Activated T-cell treated with anti-CD3 and anti-CD28 coated beads for 24 hours (primary cell): Measurements from ENCODE around the gene AIRE.
A peak's percentile ranks its signal among the peaks of the same experiment; 100 is the strongest.
"Not testable (repeated sequence)": the region's sequence is repeated elsewhere in the genome, so short reads cannot be mapped to it uniquely, and the experiment has no call there.

Experiments used
- DNase-seq: peaks from one replicate; pipeline ENCODE4 v3.0.0-alpha.2; 2020; ENCODE audit warnings: low read depth

AIRE gene

DNA sequence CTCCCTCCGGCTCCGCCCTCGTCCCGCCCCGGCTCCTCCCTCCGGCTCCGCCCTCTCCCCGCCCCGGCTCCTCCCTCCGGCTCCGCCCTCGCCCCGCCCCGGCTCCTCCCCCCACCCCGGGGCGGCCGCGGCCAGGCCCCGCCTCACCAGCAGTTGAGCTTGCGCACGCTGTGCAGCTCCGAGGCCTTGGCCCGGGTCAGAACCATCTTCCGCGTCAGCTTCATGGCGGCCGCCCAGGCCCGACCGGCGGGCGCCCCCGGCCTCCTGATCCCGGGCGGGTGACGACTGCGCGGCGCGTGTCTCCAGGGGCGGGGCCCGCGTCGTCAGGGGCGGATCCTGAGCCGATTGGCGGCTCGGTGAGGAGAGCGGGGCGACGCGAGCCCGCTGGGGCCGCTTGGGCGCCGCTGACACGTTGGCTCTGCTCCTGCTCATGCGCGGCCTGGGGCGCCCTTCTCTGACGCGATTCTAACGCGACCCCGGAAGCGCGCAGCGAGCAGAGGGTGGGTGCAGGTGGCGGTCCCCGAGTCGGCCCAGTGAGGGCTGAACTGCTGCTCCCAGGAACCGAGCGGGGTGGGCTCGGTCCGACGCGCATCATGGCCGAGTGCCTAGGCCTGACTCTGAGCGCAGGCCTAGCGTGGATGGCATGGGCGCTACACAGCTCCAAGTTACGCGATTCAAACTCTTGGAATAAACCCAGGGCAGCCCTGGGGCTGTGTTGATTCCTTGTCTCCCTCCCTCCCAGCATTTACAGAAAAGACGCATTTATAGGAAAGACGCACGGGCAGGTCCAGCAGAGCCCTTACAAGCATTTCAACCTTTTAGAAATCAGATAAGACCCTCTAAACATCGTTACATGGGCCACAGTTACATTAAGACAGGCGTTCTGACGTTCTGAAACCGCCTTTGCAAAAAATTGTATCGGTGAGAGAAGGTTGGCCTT lies 53.6 kb downstream of the AIRE start, which contains the start of gene CFAP410:
TSS of gene CFAP410 (minus strand) at position 420 of the 940 bp plus-strand sequence. CDS start at position 224, 196 bp downstream.
- DNase-seq = peak; percentile 94

DNA sequence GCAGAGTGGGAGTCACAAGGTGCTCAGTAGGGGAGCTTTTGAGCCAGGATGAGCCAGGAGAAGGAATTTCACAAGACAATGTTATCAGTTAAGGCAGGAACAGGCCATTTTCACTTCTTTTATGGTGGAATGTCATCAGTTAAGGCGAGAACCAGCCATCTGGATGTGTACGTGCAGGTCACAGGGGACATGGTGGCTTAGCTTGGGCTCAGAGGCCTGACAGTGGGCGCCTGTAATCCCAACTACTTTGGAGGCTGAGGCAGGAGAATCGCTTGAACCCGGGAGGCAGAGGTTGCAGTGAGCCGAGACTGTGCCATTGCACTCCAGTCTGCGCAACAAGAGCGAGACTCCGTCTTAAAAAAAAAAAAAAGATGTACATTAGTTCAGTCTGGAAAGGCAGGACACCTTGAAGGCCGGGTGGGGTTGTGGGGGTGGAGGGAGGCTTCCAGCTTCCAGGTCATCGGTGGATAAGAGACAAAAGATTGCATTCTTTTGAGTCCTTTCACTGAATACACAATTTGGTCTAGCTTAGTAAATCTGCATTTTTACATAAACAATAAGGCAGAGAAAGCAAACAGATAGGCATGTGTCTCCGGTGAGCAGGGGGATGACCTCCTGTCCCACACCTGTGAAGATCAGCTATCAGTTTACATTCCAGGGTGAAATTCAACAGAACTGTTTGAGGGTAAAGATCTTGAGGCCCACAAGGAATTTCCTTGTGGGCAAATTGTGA lies 56.2 kb downstream of the AIRE start:
- DNase-seq = not testable (repeated sequence)

DNA sequence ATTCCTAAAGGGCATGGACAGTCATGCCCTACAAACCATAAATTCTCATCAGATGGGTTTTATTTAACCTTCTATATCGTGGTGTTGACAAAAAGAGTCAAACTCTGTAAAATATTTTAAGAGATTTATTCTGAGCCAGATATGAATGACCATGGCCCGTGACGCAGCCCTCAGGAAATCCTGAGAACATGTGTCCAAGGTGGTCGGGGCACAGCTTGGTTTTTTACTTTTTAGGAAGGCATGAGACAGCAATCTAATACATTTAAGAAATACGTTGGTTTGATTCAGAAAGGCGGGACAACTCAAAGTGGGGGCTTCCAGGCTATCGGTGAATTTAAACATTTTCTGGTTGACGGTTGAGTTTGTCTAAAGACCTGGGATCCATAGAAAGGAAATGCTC lies 57.3 kb downstream of the AIRE start:
- DNase-seq = not testable (repeated sequence)

DNA sequence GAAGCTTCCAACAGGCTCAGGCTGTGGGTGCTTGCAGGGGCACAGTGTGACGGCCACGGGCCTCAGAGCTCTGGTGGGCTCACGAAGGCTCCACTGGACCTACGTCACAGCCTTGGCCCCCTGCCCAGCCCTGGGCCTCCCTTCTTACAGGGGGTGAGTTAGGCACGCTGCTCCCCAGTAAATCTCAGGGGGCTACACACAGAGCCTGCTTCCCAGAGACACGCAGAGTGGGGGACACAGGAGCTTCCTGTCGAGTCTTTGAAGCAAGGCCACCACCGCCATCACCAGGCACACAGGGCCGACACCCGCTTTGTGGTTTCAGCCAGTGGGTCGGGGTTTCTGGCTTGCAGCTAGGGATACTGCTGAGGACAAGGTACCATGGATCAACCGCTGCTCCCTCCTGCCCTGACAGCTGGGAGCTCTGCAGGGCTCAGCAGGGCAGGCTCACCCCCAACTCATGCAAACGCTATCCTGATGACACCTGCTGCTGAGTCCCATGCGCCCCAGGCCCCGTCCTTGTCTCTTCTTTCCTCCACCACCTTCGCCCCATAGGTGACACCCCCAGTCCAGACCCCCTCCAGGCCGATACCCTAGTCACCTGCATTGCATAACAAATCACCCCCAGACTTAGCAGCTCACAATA lies 59.0 kb downstream of the AIRE start:
- no peak for DNase-seq

DNA sequence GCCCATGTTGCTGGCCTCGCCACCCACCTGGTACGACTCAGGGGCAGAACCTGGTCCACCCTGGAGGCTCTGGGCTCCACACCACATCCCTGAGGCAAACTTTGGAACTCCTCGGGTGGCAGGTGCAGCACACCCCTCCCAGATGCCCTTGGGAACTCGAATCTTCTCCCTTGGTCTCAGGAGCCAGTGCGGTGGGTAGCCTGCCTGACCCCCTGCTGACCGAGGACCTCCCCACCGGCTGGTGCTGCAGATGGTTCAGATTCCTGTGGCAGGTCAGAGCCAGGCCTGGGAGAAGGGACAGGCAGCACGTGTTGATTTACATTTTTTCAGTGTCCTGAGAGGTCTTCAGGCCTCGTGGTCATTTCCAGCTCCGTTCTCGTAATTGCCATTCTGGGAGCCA lies 59.8 kb downstream of the AIRE start:
- DNase-seq = no peak

DNA sequence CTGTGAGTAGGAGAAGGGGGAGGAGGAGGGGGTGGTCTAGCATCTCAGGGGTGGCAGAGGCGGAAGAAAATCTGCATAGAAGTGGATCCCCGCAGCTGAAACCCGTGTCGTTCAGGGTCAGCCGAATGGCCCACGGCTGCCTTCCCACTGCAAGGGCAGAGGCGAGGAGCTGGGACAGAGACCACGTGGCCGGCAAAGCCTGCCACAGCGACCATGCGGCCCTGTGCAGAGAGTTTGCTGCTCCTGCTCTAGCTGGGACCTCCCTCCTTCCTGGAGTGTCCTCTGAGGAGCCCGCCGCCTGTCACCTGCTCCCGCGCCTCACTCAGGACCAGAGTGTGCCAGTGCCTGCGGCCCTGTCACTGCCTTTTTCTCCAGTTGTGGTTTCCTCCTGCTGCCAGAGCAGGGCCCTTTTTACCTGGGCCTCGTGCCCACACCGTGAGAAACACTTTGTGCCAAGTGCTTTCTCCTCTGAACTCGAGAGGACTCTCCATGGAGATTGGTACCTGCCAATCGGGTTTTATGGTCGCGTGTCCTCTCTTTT lies 62.3 kb downstream of the AIRE start:
- DNase-seq = no peak
